ENCODE results near the gene MAP6.

The MAP6 gene

GRCh38 chr11:75665990-75666389 lies 2.8 kb downstream of the MAP6 start:
- no peak for DNase-seq (ENCODE audit: low spot score)

GRCh38 chr11:75665126-75665525 lies 3.7 kb downstream of the MAP6 start:
- DNase-seq (ENCODE audit: low spot score) = no peak

GRCh38 chr11:75664389-75664788 lies 4.4 kb downstream of the MAP6 start:
- DNase-seq (ENCODE audit: low spot score) = no peak

GRCh38 chr11:75663808-75664207 lies 5.0 kb downstream of the MAP6 start:
- DNase-seq (ENCODE audit: low spot score) = no peak

GRCh38 chr11:75659836-75660235 lies 9.0 kb downstream of the MAP6 start:
- DNase-seq (ENCODE audit: low spot score) = no peak

- DNase-seq (ENCODE audit: low spot score) = peak; percentile 63
Observed at GRCh38 chr11:75656044-75656727, 12.7 kb downstream of the MAP6 start.

GRCh38 chr11:75655605-75656004 lies 13.2 kb downstream of the MAP6 start:
- no peak for DNase-seq (ENCODE audit: low spot score)

- DNase-seq (ENCODE audit: low spot score) = peak; percentile 76
Observed at GRCh38 chr11:75654314-75654713, 14.5 kb downstream of the MAP6 start.

GRCh38 chr11:75653532-75653931 lies 15.3 kb downstream of the MAP6 start:
- no peak for DNase-seq (ENCODE audit: low spot score)

- no peak for DNase-seq (ENCODE audit: low spot score)
Observed at GRCh38 chr11:75652936-75653335, 15.9 kb downstream of the MAP6 start.

GRCh38 chr11:75651218-75651617 lies 17.6 kb downstream of the MAP6 start:
- no peak for DNase-seq (ENCODE audit: low spot score)

GRCh38 chr11:75650167-75650723 lies 18.6 kb downstream of the MAP6 start:
- no peak for DNase-seq (ENCODE audit: low spot score)

- no peak for DNase-seq (ENCODE audit: low spot score)
Observed at GRCh38 chr11:75644946-75645345, 23.9 kb downstream of the MAP6 start.

- no peak for DNase-seq (ENCODE audit: low spot score)
Observed at GRCh38 chr11:75644370-75644769, 24.5 kb downstream of the MAP6 start.

GRCh38 chr11:75642402-75643113 lies 26.3 kb downstream of the MAP6 start:
- no peak for DNase-seq (ENCODE audit: low spot score)

GRCh38 chr11:75639762-75640181 lies 29.1 kb downstream of the MAP6 start:
- peak; percentile 21 for DNase-seq (ENCODE audit: low spot score)

- DNase-seq (ENCODE audit: low spot score) = no peak
Observed at GRCh38 chr11:75637998-75638397, 30.8 kb downstream of the MAP6 start.

GRCh38 chr11:75635066-75635862 lies 33.6 kb downstream of the MAP6 start:
- no peak for DNase-seq (ENCODE audit: low spot score)

- DNase-seq (ENCODE audit: low spot score) = peak; percentile 25
Observed at GRCh38 chr11:75633409-75634066, 35.3 kb downstream of the MAP6 start.

GRCh38 chr11:75632962-75633361 lies 35.9 kb downstream of the MAP6 start:
- DNase-seq (ENCODE audit: low spot score) = no peak

- no peak for DNase-seq (ENCODE audit: low spot score)
Observed at GRCh38 chr11:75632450-75632849, 36.4 kb downstream of the MAP6 start.
